Activated T-helper 2 cell treated with anti-CD3 and anti-CD28 coated beads, Interferon-gamma antibody, Interleukin-2, Interleukin-4, amounts not matched to agents 10 μg/mL and 5 μg/mL and 100 μg/mL, durations not matched to agents 14 hours and 24 hours and 36 hours (primary cell): ENCODE results near the gene NTNG2. TPM values are rescaled to one million over a fixed set of nuclear protein-coding genes. Genes with fewer than 3 reads are reported as not detected.

Experiments
- DNase-seq: peaks from one replicate; pipeline ENCODE4 v3.0.0; 2021; ENCODE audit warnings: low spot score
- H3K27ac Mint-ChIP-seq: one replicate; pipeline ENCODE4 v1.8.0; 2021; ENCODE audit warnings: mixed read lengths
- H3K27me3 Mint-ChIP-seq: one replicate; pipeline ENCODE4 v1.8.0; 2021; ENCODE audit warnings: low read depth, mixed read lengths
- H3K36me3 Mint-ChIP-seq: one replicate; pipeline ENCODE4 v1.8.0; 2021; ENCODE audit warnings: low read depth, mixed read lengths
- H3K4me1 Mint-ChIP-seq: one replicate; pipeline ENCODE4 v1.8.0; 2021; ENCODE audit warnings: low read depth, mixed read lengths
- H3K4me3 Mint-ChIP-seq: one replicate; pipeline ENCODE4 v1.8.0; 2021; ENCODE audit warnings: low read depth, mild to moderate bottlenecking, moderate library complexity, mixed read lengths
- H3K9me3 Mint-ChIP-seq: one replicate; pipeline ENCODE4 v1.8.0; 2021; ENCODE audit warnings: mixed read lengths
- intact Hi-C: fragments of 100-400 bp; cut with micrococcal nuclease; formaldehyde crosslinking; loops from one replicate; pipeline ENCODE4 v1.15.1; 2023
- total RNA-seq: library from RNA; stranded (reverse); gene quantifications from 2 replicates; pipeline ENCODE4 v1.2.3, GENCODE V29; 2022

Gene NTNG2
- total RNA-seq, 1 donor from 2014 or later = 5.2 TPM

DNA sequence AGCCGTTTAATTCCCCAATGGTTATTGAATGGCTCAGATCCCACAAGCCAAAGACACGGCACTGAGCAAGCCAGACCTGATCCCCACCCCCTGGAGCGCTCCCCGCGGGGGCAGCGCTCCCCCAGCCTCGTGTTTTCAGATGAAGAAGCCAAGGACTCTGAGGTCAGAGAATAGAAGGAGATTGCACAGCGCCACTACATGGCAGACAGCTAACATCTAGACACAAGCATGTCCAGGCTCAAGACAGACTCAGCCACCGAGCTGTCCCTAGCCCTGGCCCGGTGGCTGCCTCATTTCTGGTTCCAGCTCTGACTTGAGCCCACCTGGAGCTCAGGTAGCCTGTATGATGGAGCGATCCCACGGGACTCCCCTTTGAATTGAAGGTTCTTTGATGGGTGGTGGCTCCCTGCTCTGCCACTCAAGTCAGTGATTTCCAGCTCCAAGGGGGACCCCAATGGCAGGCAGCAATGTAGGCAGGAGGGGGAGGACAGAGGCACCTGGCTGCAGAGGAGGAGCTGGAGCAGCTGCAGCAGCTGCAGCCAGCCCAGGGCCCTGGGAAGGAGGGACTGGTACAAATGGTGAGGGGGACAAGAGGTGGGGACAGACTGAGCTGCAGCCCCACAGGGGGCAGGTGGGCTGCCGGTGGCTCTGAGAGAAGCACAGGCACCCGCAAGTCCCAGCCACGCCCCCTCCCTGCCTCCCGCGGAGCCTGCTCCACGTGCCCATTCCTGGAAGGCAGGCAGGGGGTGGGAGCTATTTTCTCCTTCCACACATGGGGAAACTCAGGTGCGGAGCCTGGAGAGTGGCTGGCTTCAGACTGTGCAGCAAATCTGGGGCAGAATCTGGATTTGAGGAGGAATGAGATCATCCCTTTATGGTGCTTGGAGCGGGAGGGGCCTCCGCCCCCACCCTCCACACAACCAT, 40.2 kb downstream of the NTNG2 start:
- Mint-ChIP-seq H3K36me3 (no peaks in the 10 kb centered on the region), H3K27ac (no peak overlapping the region), H3K9me3 (no peaks in the 10 kb centered on the region), H3K4me1 (no peaks in the 10 kb centered on the region), H3K27me3 (no peaks in the 10 kb centered on the region), H3K4me3 (no peak overlapping the region)
- intact Hi-C loops = no loop called here
- no peak for DNase-seq

DNA sequence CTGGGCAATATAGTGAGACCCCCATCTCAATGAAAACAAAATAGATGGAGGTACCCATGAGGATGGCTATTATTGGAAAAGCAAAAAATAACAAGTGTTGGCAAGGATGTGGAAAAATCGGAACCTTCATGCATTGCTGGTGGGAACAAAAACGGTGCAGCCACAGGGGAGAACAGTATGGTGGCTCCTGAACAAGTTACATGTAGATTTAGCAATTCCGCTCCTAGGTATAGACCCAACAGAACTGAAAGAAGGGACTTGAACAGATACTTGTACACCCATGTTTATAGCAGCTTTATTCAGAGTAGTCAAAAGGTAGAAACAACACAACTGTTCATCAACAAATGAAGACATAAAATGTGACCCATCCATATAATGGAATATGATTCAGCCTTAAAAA, 43.0 kb downstream of the NTNG2 start:
- no peak for DNase-seq
- no peaks in the 10 kb centered on the region for H3K9me3 Mint-ChIP-seq
- H3K4me1 Mint-ChIP-seq = peaks cover 6% of the 10 kb centered on the region
- no peak overlapping the region for H3K27ac Mint-ChIP-seq
- intact Hi-C loops = no loop called here
- no peaks in the 10 kb centered on the region for H3K36me3 Mint-ChIP-seq
- H3K4me3 Mint-ChIP-seq = no peak overlapping the region
- H3K27me3 Mint-ChIP-seq = no peaks in the 10 kb centered on the region

DNA sequence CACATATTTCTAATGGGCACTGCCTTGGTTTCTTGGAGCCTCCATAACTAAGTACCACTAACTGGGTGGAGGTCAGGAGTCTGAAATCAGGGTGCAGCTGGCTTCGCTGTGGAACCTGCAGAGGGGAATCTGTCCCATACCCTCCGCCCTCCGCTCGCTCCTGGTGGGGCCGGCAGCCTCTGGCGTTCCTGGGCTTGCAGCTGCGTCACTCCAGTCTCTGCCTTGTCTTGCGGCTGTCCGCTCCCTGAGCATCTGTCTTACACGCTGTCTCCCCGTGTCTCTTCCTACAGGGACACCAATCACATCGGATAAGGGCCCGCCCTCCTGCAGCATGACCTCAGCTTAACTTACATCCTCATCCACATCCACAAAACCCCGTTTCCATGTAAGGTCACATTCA, 45.4 kb downstream of the NTNG2 start:
- intact Hi-C loops = no loop called here
- Mint-ChIP-seq H3K36me3 (no peaks in the 10 kb centered on the region), H3K4me3 (no peak overlapping the region), H3K4me1 (peaks cover 6% of the 10 kb centered on the region), H3K9me3 (no peaks in the 10 kb centered on the region), H3K27me3 (no peaks in the 10 kb centered on the region), H3K27ac (no peak overlapping the region)
- no peak for DNase-seq

DNA sequence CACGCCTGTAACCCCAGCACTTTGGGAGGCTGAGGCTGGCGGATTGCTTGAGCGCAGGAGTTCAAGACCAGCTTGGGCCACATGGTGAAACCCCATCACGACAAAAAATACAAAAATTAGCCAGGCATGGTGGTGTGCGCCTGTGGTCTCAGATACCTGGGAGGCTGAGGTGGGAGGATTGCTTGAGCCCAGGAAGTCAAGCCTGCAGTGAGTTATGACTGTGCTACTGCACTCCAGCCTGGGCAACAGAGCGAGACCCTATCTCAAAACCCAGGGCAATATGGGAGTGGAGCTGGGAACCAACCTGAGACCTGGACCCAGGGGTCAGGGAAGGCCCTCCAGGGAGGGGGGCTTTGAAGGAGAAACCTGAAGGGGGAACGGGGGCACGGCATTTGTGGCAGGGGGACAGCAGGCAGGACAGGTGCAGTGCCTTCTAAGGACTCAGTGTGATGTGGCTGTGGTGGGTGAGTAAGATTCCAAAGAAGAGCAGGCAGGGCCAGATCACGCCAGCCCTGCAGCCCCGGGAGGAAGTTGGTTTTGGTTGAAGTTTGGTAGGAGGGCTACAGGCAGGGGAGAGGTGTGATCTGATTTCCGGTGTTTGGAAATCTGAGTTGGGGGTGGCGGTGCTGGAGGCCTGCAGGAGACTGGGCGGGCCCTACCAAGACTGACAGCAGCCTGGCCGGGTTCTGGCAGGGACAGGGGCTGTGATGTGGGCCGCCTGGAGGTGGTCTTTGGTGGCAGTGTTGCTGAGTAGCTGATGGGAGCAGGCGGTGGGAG, 46.2 kb downstream of the NTNG2 start:
- intact Hi-C loops = no loop called here
- Mint-ChIP-seq H3K27ac (peak overlapping the region; percentile 61), H3K27me3 (no peaks in the 10 kb centered on the region), H3K36me3 (no peaks in the 10 kb centered on the region), H3K4me1 (peaks cover 6% of the 10 kb centered on the region), H3K9me3 (no peaks in the 10 kb centered on the region), H3K4me3 (peak overlapping the region; percentile 22)
- no peak for DNase-seq

DNA sequence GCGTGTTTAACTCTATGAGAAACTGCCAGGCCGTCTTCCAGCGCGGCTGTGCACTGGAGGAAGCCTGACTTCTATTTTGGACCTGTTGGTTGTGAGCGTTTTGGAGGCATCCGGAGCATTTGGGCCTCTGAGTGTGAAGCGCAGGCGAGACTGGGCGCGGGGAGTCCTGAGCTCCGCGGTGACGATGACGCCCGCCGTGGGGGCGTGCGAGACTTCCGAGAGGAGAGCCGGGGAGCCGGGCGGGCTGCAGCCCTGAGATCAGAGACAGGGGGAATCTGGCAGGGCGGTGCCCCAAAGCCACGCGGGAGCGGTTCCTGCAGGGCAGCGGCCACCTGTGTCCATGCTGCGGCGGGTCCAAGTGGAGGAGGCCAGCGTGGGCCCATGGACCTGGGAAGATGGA, 47.4 kb downstream of the NTNG2 start:
- DNase-seq = no peak
- intact Hi-C loops = no loop called here
- no peaks in the 10 kb centered on the region for H3K9me3 Mint-ChIP-seq
- no peaks in the 10 kb centered on the region for H3K27me3 Mint-ChIP-seq
- no peak overlapping the region for H3K4me3 Mint-ChIP-seq
- no peak overlapping the region for H3K27ac Mint-ChIP-seq
- H3K36me3 Mint-ChIP-seq = no peaks in the 10 kb centered on the region
- H3K4me1 Mint-ChIP-seq = peaks cover 6% of the 10 kb centered on the region

DNA sequence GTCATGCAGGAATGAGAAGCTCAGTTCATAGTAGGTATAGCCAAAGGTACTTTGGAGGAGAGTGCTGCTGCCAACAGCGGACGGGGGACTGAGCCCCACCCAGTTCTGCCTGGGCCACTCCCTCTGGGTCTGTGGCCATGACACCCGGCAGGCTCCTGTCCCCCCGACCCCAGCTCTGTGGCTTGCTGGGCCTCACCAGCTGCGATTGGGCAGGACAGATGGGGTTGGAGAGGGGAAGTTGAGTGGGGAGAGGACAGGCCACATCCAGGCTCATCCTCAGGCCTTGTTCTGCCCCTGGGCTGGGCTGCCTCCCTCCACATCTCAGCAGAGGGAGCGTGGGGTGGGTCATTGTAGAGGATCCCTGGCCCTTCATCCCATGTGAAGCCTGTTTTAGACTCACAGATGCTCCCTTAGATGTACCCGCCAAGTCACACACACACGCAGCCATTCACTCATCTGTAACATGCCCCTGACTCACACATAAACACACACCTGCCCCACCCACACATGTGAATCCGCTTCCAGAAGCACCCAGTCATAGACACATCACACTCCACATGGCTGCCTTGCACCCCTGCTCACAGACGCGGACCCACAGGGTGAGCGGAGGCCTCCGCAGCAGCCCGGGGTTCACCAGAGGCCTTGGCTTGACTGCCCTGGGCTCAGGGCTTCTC, 48.8 kb downstream of the NTNG2 start:
- intact Hi-C loops = no loop called here
- no peak for DNase-seq
- Mint-ChIP-seq H3K36me3 (no peaks in the 10 kb centered on the region), H3K27me3 (no peaks in the 10 kb centered on the region), H3K4me1 (peaks cover 6% of the 10 kb centered on the region), H3K4me3 (no peak overlapping the region), H3K27ac (no peak overlapping the region), H3K9me3 (no peaks in the 10 kb centered on the region)

DNA sequence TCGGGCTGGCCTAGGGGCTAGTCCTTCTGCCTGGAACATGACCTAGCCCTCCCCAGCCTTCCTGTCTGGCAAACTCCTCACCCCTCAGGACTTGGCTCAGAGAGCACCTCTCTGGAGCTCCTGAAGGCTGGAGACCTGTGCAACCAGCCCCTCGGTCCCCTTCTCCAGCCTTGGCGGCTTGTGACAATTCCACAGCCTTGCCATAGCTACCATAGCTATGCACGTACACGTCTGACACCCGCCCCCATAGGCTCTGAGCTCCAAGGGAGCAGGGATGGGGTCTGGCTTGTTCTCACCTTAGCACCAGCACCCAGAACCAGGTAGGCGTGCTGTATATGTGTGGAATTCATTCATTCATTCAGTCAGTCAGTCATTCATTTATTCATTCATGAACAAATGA, 49.7 kb downstream of the NTNG2 start:
- no peak for DNase-seq
- H3K27me3 Mint-ChIP-seq = no peaks in the 10 kb centered on the region
- peaks cover 6% of the 10 kb centered on the region for H3K4me1 Mint-ChIP-seq
- H3K4me3 Mint-ChIP-seq = no peak overlapping the region
- no peak overlapping the region for H3K27ac Mint-ChIP-seq
- H3K36me3 Mint-ChIP-seq = no peaks in the 10 kb centered on the region
- no peaks in the 10 kb centered on the region for H3K9me3 Mint-ChIP-seq
- intact Hi-C loops = no loop called here

DNA sequence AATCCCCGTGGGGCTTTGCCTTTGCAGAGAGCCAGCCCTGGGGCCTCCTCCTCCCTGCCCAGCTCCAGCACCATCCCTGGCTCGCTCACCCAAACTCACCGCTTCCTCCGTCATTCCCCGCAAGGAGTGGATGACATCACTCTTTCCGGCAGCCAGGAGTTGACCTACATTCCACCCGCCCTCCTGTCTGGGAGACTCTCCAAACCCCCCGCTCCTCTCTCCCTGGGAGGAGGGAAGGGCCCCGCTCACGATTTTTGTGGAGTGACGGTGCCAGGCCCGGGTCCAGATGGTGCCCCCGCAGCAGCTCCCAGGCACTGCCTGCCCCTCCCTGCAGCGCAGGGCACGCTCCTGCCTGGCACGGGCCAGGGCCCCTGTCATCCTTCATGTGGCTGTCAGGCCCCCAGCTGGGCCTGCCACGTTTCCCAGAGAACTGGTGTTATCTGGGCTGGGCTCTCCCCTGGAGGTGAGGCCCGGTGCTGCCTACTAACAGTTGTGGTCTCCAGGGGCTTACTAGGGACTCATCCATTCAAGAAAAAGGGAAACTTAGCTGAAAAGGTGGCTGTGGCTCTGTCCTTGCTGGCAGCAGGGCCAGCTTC, 52.3 kb downstream of the NTNG2 start:
- no peak for DNase-seq
- intact Hi-C loops = no loop called here
- Mint-ChIP-seq H3K36me3 (no peaks in the 10 kb centered on the region), H3K4me1 (no peaks in the 10 kb centered on the region), H3K4me3 (no peak overlapping the region), H3K27me3 (no peaks in the 10 kb centered on the region), H3K27ac (no peak overlapping the region), H3K9me3 (no peaks in the 10 kb centered on the region)

DNA sequence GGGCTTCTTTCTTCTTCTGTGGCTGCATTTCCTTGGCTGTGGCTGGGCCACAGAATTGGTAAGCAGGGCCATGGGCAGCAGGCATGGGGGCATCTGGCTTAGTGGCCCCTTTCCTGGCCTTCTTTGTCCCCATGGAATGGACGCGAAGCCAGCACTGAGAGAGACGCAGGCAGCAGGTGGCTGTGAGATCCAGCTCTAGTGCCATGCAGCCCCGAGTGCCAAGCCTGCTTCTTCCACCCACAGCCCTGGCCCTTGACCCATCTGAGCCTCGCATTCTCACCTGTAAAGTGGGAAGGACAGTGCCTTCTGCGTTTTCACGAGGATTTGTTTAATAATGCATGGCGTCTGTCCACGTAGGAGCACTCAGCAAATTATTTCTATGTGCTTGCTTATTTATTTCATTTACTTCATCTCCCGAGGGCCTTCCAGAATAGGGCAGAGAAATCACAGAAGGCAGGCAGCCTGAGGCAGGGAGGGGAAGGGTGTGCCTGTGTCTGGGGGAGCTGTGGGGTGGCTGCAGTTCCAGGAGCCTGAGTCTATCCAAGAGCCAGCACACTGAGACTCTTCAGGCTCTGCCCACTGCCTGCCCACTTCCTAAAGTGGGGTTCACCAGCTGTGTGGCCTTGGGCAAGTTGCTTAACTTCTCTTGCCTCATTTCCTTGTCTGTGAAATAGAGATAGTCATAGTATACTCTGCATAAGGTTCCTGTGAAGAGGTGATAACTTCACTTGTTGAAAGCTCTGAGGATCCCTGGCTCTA, 55.2 kb downstream of the NTNG2 start:
- intact Hi-C loops = no loop called here
- Mint-ChIP-seq H3K27me3 (peaks cover 2% of the 10 kb centered on the region), H3K9me3 (no peaks in the 10 kb centered on the region), H3K36me3 (no peaks in the 10 kb centered on the region), H3K27ac (no peak overlapping the region), H3K4me3 (no peak overlapping the region), H3K4me1 (no peaks in the 10 kb centered on the region)
- DNase-seq = no peak

DNA sequence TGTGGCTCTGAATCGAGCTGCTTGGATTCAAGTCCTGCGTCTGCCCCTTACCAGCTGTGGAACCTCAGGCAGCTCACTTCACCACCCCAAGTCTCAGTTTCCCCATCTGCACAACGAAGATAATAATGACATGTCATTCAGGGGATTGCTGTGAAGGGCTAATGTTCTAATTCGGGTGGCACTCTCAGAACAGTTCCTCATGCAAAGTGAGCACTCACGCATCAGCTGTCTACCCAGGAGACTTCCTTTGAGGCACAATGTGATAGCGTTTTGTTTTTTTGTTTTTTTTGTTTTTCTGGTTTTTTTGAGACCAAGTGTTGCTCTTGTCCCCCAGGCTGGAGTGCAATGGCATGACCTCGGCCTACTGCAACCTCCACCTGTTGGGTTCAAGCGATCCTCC, 56.4 kb downstream of the NTNG2 start:
- peaks cover 2% of the 10 kb centered on the region for H3K27me3 Mint-ChIP-seq
- H3K9me3 Mint-ChIP-seq = no peaks in the 10 kb centered on the region
- no peaks in the 10 kb centered on the region for H3K36me3 Mint-ChIP-seq
- no peak for DNase-seq
- H3K4me3 Mint-ChIP-seq = no peak overlapping the region
- no peaks in the 10 kb centered on the region for H3K4me1 Mint-ChIP-seq
- intact Hi-C loops = no loop called here
- H3K27ac Mint-ChIP-seq = no peak overlapping the region

DNA sequence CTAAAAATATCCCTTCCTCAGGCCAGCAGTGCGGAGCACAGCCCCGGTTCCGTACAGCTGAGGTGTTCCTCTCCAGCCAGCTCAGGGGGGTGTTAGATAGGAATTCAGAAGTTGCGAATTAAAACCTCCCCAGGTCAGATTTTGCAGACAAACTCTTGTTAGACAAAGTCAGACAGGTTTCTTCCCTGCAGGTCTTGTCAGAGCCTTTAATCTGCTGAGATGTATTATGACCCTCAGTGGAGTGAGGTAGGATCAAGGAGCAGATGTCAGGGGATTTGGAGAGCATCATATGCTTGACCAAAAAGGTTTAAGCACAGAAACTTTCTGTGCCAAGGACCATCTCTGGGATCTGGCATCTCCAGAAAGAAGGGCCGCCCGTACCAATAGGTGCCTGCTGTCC, 60.1 kb downstream of the NTNG2 start:
- Mint-ChIP-seq H3K4me3 (no peak overlapping the region), H3K4me1 (no peaks in the 10 kb centered on the region), H3K36me3 (no peaks in the 10 kb centered on the region), H3K27me3 (peaks cover 2% of the 10 kb centered on the region), H3K27ac (no peak overlapping the region), H3K9me3 (no peaks in the 10 kb centered on the region)
- DNase-seq = no peak
- intact Hi-C loops = no loop called here

DNA sequence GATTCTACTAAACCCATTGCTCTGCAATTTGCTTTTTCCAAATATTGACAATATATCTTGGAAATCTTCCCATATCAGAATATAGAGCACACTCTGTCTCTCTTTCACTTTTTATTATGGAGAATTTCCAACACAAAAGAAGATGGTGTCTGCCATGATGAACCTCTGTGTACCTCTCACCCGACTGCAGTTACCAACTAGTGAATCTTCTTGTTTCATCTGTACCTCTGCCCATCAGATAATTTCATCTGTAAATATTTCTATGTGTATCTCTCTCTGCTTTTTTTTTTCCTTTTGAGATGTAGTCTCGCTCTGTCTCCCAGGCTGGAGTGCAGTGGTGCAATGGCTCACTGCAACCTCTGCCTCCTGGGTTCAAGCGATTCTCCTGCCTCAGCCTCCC, 62.8 kb downstream of the NTNG2 start:
- Mint-ChIP-seq H3K27me3 (peaks cover 2% of the 10 kb centered on the region), H3K4me1 (no peaks in the 10 kb centered on the region), H3K4me3 (no peak overlapping the region), H3K27ac (no peak overlapping the region), H3K9me3 (no peaks in the 10 kb centered on the region), H3K36me3 (no peaks in the 10 kb centered on the region)
- DNase-seq = no peak
- intact Hi-C loops = no loop called here
